Mesenchymal stem cell (in vitro differentiated cells and primary cell): ENCODE data around the gene CAMTA1.

Experiments
- DNase-seq: peaks from one replicate; pipeline ENCODE4 v3.0.0-alpha.2; 2013
- H2AFZ ChIP-seq: one replicate; pipeline ENCODE4 v1.6.1; 2013; ENCODE audit warnings: low read depth, mild to moderate bottlenecking, control low read depth, inconsistent platforms, low read length, moderate library complexity
- H2AK5ac ChIP-seq: 2 replicates; pipeline ENCODE4 v1.6.1; 2013; ENCODE audit warnings: low read length, moderate library complexity, mild to moderate bottlenecking, inconsistent platforms; ENCODE audit not compliant: severe bottlenecking
- H2BK120ac ChIP-seq: one replicate; pipeline ENCODE4 v1.6.1; 2013; ENCODE audit warnings: low read depth, mild to moderate bottlenecking, inconsistent platforms, low read length, moderate library complexity
- H2BK12ac ChIP-seq, 2 experiments: one replicate each; pipeline ENCODE4 v1.6.1; 2013; ENCODE audit warnings: inconsistent platforms in 2 of 2, low read length in 2 of 2, mild to moderate bottlenecking in 2 of 2, moderate library complexity in 2 of 2, control low read depth in 1 of 2
- H2BK15ac ChIP-seq: one replicate; pipeline ENCODE4 v1.6.1; 2013; ENCODE audit warnings: mild to moderate bottlenecking, low read depth, inconsistent platforms; ENCODE audit not compliant: poor library complexity, severe bottlenecking
- H2BK5ac ChIP-seq: 2 replicates; pipeline ENCODE4 v1.6.1; 2013; ENCODE audit warnings: low read depth, mild to moderate bottlenecking, low read length, control low read depth, inconsistent platforms; ENCODE audit not compliant: poor library complexity, severe bottlenecking
- H3K14ac ChIP-seq, 2 experiments: one replicate each; pipeline ENCODE4 v1.6.1; 2013; ENCODE audit warnings: inconsistent platforms in 2 of 2, low read length in 2 of 2, control low read depth in 1 of 2, mild to moderate bottlenecking in 1 of 2, moderate library complexity in 1 of 2
- H3K18ac ChIP-seq, 2 experiments: one replicate each; pipeline ENCODE4 v1.6.1; 2013; ENCODE audit warnings: inconsistent platforms in 2 of 2, low read length in 2 of 2, control low read depth in 1 of 2, low read depth in 1 of 2, mild to moderate bottlenecking in 1 of 2
- H3K23ac ChIP-seq, 2 experiments: one replicate each; pipeline ENCODE4 v1.6.1; 2013; ENCODE audit warnings: inconsistent platforms in 2 of 2, low read length in 2 of 2, mild to moderate bottlenecking in 2 of 2, moderate library complexity in 2 of 2, control low read depth in 1 of 2
- H3K27ac ChIP-seq: 2 replicates; pipeline ENCODE4 v1.5.1; 2013; ENCODE audit warnings: mild to moderate bottlenecking, moderate library complexity, low read length, control low read depth, inconsistent platforms; ENCODE audit not compliant: poor library complexity, severe bottlenecking
- H3K27me3 ChIP-seq, 2 experiments: 2 replicates each; pipeline versions ENCODE4 v1.6.1 to v1.7.0; 2013; ENCODE audit warnings: low read length in 2 of 2, mild to moderate bottlenecking in 2 of 2, moderate library complexity in 2 of 2, control low read depth in 1 of 2, inconsistent platforms in 1 of 2; ENCODE audit not compliant: control insufficient read depth in 1 of 2, insufficient read depth in 1 of 2
- H3K36me3 ChIP-seq, 2 experiments: 2 replicates each; pipeline versions ENCODE4 v1.6.1 to v1.7.0; 2013; ENCODE audit warnings: low read length in 2 of 2, control low read depth in 1 of 2, inconsistent platforms in 1 of 2, low read depth in 1 of 2, mild to moderate bottlenecking in 1 of 2; ENCODE audit not compliant: insufficient read depth in 2 of 2, control insufficient read depth in 1 of 2
- H3K4ac ChIP-seq, 2 experiments: one replicate each; pipeline ENCODE4 v1.6.1; 2013; ENCODE audit warnings: inconsistent platforms in 2 of 2, low read length in 2 of 2, mild to moderate bottlenecking in 2 of 2, moderate library complexity in 2 of 2, control low read depth in 1 of 2, low read depth in 1 of 2
- H3K4me1 ChIP-seq: 2 replicates; pipeline ENCODE4 v1.6.1; 2013; ENCODE audit warnings: low read depth, low read length, control low read depth; ENCODE audit not compliant: control insufficient read depth, insufficient read depth
- H3K4me2 ChIP-seq: 2 replicates; pipeline ENCODE4 v1.6.1; 2013; ENCODE audit warnings: low read length, mild to moderate bottlenecking, inconsistent platforms; ENCODE audit not compliant: poor library complexity, severe bottlenecking
- H3K4me3 ChIP-seq, 2 experiments: 2 replicates each; pipeline versions ENCODE4 v1.5.1 to v1.7.0; 2013; ENCODE audit warnings: low read length in 2 of 2, mild to moderate bottlenecking in 2 of 2, control low read depth in 1 of 2, low read depth in 1 of 2; ENCODE audit not compliant: insufficient read depth in 1 of 2
- H3K79me1 ChIP-seq: replicated peaks from 2 replicates; pipeline ENCODE4 v1.6.1; 2013; ENCODE audit warnings: mild to moderate bottlenecking, control low read depth, low read length, inconsistent platforms; ENCODE audit not compliant: poor library complexity, severe bottlenecking
- H3K9ac ChIP-seq: 2 replicates; pipeline ENCODE4 v1.7.0; 2013; ENCODE audit warnings: mild to moderate bottlenecking, low read length, moderate library complexity
- H3K9me3 ChIP-seq: 2 replicates; pipeline ENCODE4 v1.7.0; 2013; ENCODE audit warnings: mild to moderate bottlenecking, low read length; ENCODE audit not compliant: control insufficient read depth
- H4K8ac ChIP-seq: one replicate; pipeline ENCODE4 v1.6.1; 2013; ENCODE audit warnings: inconsistent platforms, mild to moderate bottlenecking, low read length, moderate library complexity
- H4K91ac ChIP-seq: one replicate; pipeline ENCODE4 v1.6.1; 2013; ENCODE audit warnings: mild to moderate bottlenecking, low read length, inconsistent platforms
- WGBS: methylation state at CpG from one replicate; pipeline ENCODE4 v1.1.7; 2013; ENCODE audit warnings: mixed read lengths; 5-methylcytosine and 5-hydroxymethylcytosine counted together

The CAMTA1 gene

GRCh38 chr1:6971699-6972098 lies 186.4 kb downstream of the CAMTA1 start:
- no peak overlapping the region for H3K4me3 ChIP-seq
- H3K27me3 ChIP-seq: peaks cover 4 to 75% of the 10 kb centered on the region in 2 experiments
- no peak for DNase-seq
- no peak overlapping the region for H2AFZ ChIP-seq
- H3K27ac ChIP-seq: no peak overlapping the region
- peaks cover 2% of the 10 kb centered on the region for H3K79me1 ChIP-seq
- no peak overlapping the region for H3K23ac ChIP-seq
- no peak overlapping the region for H2BK12ac ChIP-seq
- H3K9me3 ChIP-seq: peaks cover 3% of the 10 kb centered on the region
- 94% methylated on average over 11 of the region's 11 CpGs for WGBS
- H3K18ac ChIP-seq: no peak overlapping the region
- H3K36me3 ChIP-seq: no peaks in the 10 kb centered on the region
- H3K14ac ChIP-seq: no peak overlapping the region
- no peak overlapping the region for H4K91ac ChIP-seq
- peaks cover 14% of the 10 kb centered on the region for H3K4me1 ChIP-seq
- no peak overlapping the region for H3K4me2 ChIP-seq
- no peak overlapping the region for H2BK120ac ChIP-seq
- H2AK5ac ChIP-seq: no peak overlapping the region
- no peak overlapping the region for H2BK5ac ChIP-seq
- no peak overlapping the region for H3K9ac ChIP-seq
- no peak overlapping the region for H4K8ac ChIP-seq
- H2BK15ac ChIP-seq: no peak overlapping the region
- H3K4ac ChIP-seq: no peak overlapping the region

GRCh38 chr1:6972399-6972798 lies 187.1 kb downstream of the CAMTA1 start:
- no peak overlapping the region for H2BK12ac ChIP-seq
- H3K18ac ChIP-seq: no peak overlapping the region
- H4K8ac ChIP-seq: no peak overlapping the region
- no peak overlapping the region for H3K23ac ChIP-seq
- H2BK15ac ChIP-seq: no peak overlapping the region
- H3K4me1 ChIP-seq: peaks cover 13% of the 10 kb centered on the region
- no peak overlapping the region for H3K4me2 ChIP-seq
- no peak overlapping the region for H2AK5ac ChIP-seq
- H3K27me3 ChIP-seq: peaks cover 4 to 72% of the 10 kb centered on the region in 2 experiments
- DNase-seq: no peak
- H3K36me3 ChIP-seq: no peaks in the 10 kb centered on the region
- H3K27ac ChIP-seq: no peak overlapping the region
- no peak overlapping the region for H3K4ac ChIP-seq
- 79% methylated on average over 3 of the region's 4 CpGs for WGBS
- H3K9me3 ChIP-seq: peaks cover 3% of the 10 kb centered on the region
- no peak overlapping the region for H2AFZ ChIP-seq
- no peak overlapping the region for H3K14ac ChIP-seq
- H2BK120ac ChIP-seq: no peak overlapping the region
- H4K91ac ChIP-seq: no peak overlapping the region
- H3K4me3 ChIP-seq: no peak overlapping the region
- no peak overlapping the region for H2BK5ac ChIP-seq
- no peak overlapping the region for H3K9ac ChIP-seq
- peaks cover 2% of the 10 kb centered on the region for H3K79me1 ChIP-seq

- Histone ChIP-seq H4K91ac (no peak overlapping the region), H3K27me3 (peaks cover 4 to 76% of the 10 kb centered on the region in 2 experiments), H3K36me3 (no peaks in the 10 kb centered on the region), H2BK120ac (no peak overlapping the region), H2BK15ac (no peak overlapping the region), H3K27ac (no peak overlapping the region), H2BK5ac (no peak overlapping the region), H4K8ac (no peak overlapping the region), H3K18ac (no peak overlapping the region), H3K4ac (no peak overlapping the region), H2AFZ (no peak overlapping the region), H3K14ac (no peak overlapping the region), H3K4me3 (no peak overlapping the region), H3K9ac (no peak overlapping the region), H2AK5ac (no peak overlapping the region), H3K23ac (no peak overlapping the region), H3K4me1 (peaks cover 4% of the 10 kb centered on the region), H3K9me3 (peaks cover 3% of the 10 kb centered on the region), H3K4me2 (no peak overlapping the region), H3K79me1 (no peaks in the 10 kb centered on the region), H2BK12ac (no peak overlapping the region)
- DNase-seq: no peak
- WGBS: 67% methylated on average over 16 of the region's 16 CpGs
Observed at GRCh38 chr1:6975331-6976043, 190.2 kb downstream of the CAMTA1 start.

- Histone ChIP-seq H2BK15ac (no peak overlapping the region), H3K79me1 (no peaks in the 10 kb centered on the region), H2BK5ac (no peak overlapping the region), H3K27ac (no peak overlapping the region), H3K14ac (peak overlapping the region in 1 of 2 experiments; percentile 1), H3K9ac (no peak overlapping the region), H2AK5ac (no peak overlapping the region), H2BK12ac (no peak overlapping the region), H3K18ac (no peak overlapping the region), H4K91ac (no peak overlapping the region), H3K23ac (no peak overlapping the region), H3K36me3 (no peaks in the 10 kb centered on the region), H3K9me3 (peaks cover 3% of the 10 kb centered on the region), H2BK120ac (no peak overlapping the region), H2AFZ (no peak overlapping the region), H3K4ac (no peak overlapping the region), H3K4me3 (no peak overlapping the region), H3K4me1 (peaks cover 4% of the 10 kb centered on the region), H3K4me2 (no peak overlapping the region), H3K27me3 (peaks cover 4 to 71% of the 10 kb centered on the region in 2 experiments), H4K8ac (no peak overlapping the region)
- 45% methylated on average over 6 of the region's 6 CpGs for WGBS
- peak; percentile 47 for DNase-seq
Observed at GRCh38 chr1:6976044-6976375, 190.8 kb downstream of the CAMTA1 start.
